BJ (cell line): Measurements from ENCODE around the gene RPL31. TPM values are rescaled to one million over a fixed set of nuclear protein-coding genes. Genes with fewer than 3 reads are reported as not detected.
A peak's percentile ranks its signal among the peaks of the same experiment; 100 is the strongest.

ENCODE experiments used
- CTCF ChIA-PET: fragments of 350-600 bp; formaldehyde crosslinking; extraction: SDS; loops from one replicate; lab custom pipeline; 2021; ENCODE audit warnings: antibody characterized with exemption, inconsistent platforms; lab: Yijun Ruan, JAX
- POLR2A ChIA-PET: fragments of 300-600 bp; sonication (Branson Sonifier 250); formaldehyde crosslinking; extraction: SDS; loops from one replicate; lab custom pipeline; 2021; ENCODE audit warnings: antibody characterized with exemption; lab: Charles Lee
- DNase-seq: peaks from one replicate; pipeline ENCODE4 v3.0.0-alpha.2; 2011; ENCODE audit warnings: low read depth
- H3K27me3 ChIP-seq: 2 replicates; pipeline ENCODE4 v1.6.0; 2011; ENCODE audit warnings: low read length; ENCODE audit not compliant: control insufficient read depth, insufficient read depth
- H3K36me3 ChIP-seq: 2 replicates; pipeline ENCODE4 v1.5.1; 2011; ENCODE audit warnings: low read length; ENCODE audit not compliant: control insufficient read depth, insufficient read depth
- H3K4me3 ChIP-seq: 2 replicates; pipeline ENCODE4 v1.5.1; 2011; ENCODE audit warnings: low read depth, mild to moderate bottlenecking, control low read depth, low read length
- polyA plus RNA-seq: library from polyadenylated mRNA; depleted of rRNA; stranded (reverse); fragments of >200 nt; gene quantifications from 2 replicates; pipeline ENCODE4 v1.2.3, GENCODE V29; 2011
- TF ChIP-seq, protein P1 (sequence below): IDR thresholded peaks from 2 replicates; pipeline ENCODE4 v1.5.1; 2011; ENCODE audit warnings: low read depth, mild to moderate bottlenecking, control low read depth, inconsistent platforms, low read length, moderate library complexity; ENCODE audit not compliant: insufficient read depth

Gene RPL31
- polyA plus RNA-seq, 1 experiment = 1,622 TPM

GRCh38 chr2:100983684-100984310 is 18.3 kb upstream of the RPL31 start:
- Histone ChIP-seq H3K36me3 (peaks cover 8% of the 10 kb centered on the region), H3K27me3 (no peaks in the 10 kb centered on the region; the same call in 1 of the 2 replicates), H3K4me3 (no peak overlapping the region)
- ChIA-PET CTCF (interaction anchor here (1.4 to 2.2 kb wide), 6 partner anchors 19 to 376 kb away, joined by 4 to 23 read pairs (median 6); no protein-coding TSS in a partner anchor), POLR2A (no interaction called here)
- TF ChIP-seq, protein P1, sequence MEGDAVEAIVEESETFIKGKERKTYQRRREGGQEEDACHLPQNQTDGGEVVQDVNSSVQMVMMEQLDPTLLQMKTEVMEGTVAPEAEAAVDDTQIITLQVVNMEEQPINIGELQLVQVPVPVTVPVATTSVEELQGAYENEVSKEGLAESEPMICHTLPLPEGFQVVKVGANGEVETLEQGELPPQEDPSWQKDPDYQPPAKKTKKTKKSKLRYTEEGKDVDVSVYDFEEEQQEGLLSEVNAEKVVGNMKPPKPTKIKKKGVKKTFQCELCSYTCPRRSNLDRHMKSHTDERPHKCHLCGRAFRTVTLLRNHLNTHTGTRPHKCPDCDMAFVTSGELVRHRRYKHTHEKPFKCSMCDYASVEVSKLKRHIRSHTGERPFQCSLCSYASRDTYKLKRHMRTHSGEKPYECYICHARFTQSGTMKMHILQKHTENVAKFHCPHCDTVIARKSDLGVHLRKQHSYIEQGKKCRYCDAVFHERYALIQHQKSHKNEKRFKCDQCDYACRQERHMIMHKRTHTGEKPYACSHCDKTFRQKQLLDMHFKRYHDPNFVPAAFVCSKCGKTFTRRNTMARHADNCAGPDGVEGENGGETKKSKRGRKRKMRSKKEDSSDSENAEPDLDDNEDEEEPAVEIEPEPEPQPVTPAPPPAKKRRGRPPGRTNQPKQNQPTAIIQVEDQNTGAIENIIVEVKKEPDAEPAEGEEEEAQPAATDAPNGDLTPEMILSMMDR = no peak
- DNase-seq = no peak

GRCh38 chr2:100984892-100985307 is 17.2 kb upstream of the RPL31 start:
- Histone ChIP-seq H3K4me3 (no peak overlapping the region), H3K27me3 (no peaks in the 10 kb centered on the region; the same call in 1 of the 2 replicates), H3K36me3 (peaks cover 8% of the 10 kb centered on the region)
- TF ChIP-seq, protein P1 = peak; percentile 87
- CTCF ChIA-PET = interaction anchor here (0.7 to 7.5 kb wide), 5 partner anchors 20 to 260 kb away, joined by 3 to 96 read pairs (median 5); no protein-coding TSS in a partner anchor
- POLR2A ChIA-PET = no interaction called here
- DNase-seq = no peak

- no peak overlapping the region for H3K4me3 ChIP-seq
- no peaks in the 10 kb centered on the region; the same call in 1 of the 2 replicates for H3K27me3 ChIP-seq
- DNase-seq = no peak
- ChIA-PET CTCF (interaction anchor here (0.7 to 7.5 kb wide), 9 partner anchors 8 to 379 kb away, joined by 3 to 96 read pairs (median 5); no protein-coding TSS in a partner anchor), POLR2A (no interaction called here)
- TF ChIP-seq, protein P1 = no peak
- H3K36me3 ChIP-seq = peaks cover 12% of the 10 kb centered on the region
Observed at GRCh38 chr2:100986157-100986556, 15.9 kb upstream of the RPL31 start.

- no peak overlapping the region for H3K4me3 ChIP-seq
- TF ChIP-seq, protein P1 = no peak
- POLR2A ChIA-PET = no interaction called here
- no peaks in the 10 kb centered on the region for H3K27me3 ChIP-seq
- H3K36me3 ChIP-seq = peaks cover 9% of the 10 kb centered on the region; the same call in 1 of the 2 replicates
- no peak for DNase-seq
- CTCF ChIA-PET = interaction anchor here (0.8 to 7.5 kb wide), 7 partner anchors 25 to 381 kb away, joined by 3 to 96 read pairs (median 5); no protein-coding TSS in a partner anchor
Observed at GRCh38 chr2:100987536-100987935, 14.6 kb upstream of the RPL31 start.

DNA sequence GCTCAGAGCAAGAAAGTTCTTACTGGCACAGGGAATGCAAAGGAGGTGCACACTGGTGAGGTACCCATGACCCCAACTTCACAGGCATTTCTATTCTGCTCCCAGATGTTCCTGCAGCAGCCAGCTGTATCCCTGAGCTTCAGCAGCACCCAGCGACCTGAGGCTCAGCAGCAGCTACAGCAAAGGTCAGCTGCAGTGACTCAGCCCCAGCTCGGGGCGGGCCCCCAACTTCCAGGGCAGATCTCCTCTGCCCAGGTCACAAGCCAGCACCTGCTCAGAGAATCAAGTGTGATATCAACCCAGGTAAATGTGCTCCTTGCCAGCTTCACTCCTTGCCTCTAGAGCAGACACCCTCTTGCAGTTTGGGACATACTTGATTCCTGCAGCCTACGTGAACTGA is 14.1 kb upstream of the RPL31 start:
- no peaks in the 10 kb centered on the region for H3K27me3 ChIP-seq
- no peak for DNase-seq
- TF ChIP-seq, protein P1 = no peak
- H3K4me3 ChIP-seq = no peak overlapping the region
- ChIA-PET POLR2A (no interaction called here), CTCF (interaction anchor here (1.2 to 7.5 kb wide), 6 partner anchors 217 to 381 kb away, joined by 3 to 96 read pairs (median 6); no protein-coding TSS in a partner anchor)
- H3K36me3 ChIP-seq = peaks cover 9% of the 10 kb centered on the region; the same call in 1 of the 2 replicates
